NCI-H82 (cell line): ENCODE data around the gene SMIM24.

Experiments used
- DNase-seq: peaks from one replicate; lab custom pipeline; 2025; lab: John Stamatoyannopoulos, UW

Gene SMIM24

GRCh38 chr19:3497757-3498520, 17.6 kb upstream of the SMIM24 start:
- DNase-seq = no peak

DNA sequence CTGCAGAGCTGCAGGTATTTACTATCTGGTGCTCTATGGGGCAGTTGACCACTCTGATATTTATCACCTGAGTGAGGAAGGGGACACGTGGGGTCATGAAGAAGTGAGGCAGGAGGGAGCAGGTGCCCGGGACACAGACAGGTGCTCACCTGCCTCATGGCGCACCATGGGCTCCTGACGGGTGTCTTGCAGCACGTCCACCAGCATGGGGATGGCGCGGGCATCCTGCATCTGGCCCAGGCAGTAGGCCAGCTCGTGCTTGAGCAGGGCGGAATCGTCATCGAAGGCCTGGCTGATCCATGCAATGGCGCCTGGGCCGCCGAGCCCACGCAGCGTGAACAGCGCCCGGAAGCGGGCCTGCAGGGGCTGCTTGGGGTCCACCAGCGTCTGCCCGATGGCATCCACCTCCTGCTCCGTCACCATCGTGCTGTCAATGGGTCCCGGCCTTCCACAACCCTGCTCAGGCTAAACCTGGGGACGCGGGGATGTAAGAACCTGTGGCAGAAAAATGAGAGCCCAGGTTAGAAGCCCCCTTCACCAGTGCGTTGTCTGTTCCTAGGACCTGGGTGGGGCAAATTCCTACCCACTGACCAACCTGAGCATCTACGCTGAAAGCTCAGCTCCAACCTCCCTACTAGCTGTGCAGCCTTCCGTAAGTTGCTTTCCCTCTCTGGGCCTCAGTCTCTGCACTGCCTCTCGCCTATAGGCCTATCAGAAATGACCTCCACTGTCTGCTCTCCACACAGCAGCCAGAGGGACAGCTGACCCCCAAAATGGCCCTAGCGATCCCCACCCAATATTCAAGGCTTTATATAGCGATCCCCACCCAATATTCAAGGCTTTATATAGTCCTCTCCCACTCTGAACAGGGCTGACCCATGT, 16.3 kb upstream of the SMIM24 start:
- no peak for DNase-seq

DNA sequence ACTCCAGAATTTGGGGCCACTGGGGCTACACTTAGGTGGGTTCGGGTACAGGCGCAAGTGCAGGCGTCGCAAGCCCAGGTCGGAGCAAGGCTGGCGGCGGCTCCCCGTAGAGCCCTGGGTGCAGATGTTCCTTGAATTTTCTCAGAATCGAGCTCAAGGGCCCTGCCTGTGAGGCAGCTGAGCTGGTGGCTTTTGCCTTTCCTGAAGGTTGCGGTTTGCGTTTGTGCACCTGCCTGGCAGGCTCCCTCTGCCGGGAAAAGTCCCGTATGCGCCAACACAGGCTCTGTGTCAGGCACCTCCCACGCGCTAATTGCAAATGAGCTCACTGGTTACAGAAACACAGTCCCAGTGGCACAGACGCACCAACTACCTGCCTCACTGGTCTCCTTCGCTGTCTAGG, 14.2 kb upstream of the SMIM24 start:
- DNase-seq = no peak

DNA sequence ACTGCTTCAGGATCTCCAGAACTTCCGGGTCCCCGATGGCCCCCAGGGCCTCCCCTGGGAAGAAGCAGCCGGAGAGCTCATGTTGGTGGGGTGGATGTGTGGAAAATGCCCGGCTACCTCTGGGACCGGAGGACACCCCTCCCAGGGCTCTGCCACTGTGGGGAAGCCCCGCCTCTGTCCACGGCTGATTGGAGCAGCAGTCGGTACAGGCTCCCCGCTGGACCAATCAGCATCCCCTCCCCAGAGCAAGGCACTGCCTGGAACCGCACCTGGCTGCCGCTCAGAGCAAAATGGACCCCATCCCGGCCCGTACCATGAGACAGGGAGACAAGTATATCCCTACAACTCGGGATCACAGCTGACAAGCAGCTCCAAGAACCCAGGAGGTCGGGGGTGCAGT, 13.7 kb upstream of the SMIM24 start:
- peak; percentile 17 for DNase-seq

- DNase-seq = no peak
Measured at GRCh38 chr19:3493651-3494050, 13.3 kb upstream of the SMIM24 start.

GRCh38 chr19:3492919-3493318, 12.6 kb upstream of the SMIM24 start:
- no peak for DNase-seq

- DNase-seq = no peak
Measured at GRCh38 chr19:3492131-3492839, 12.0 kb upstream of the SMIM24 start.

- no peak for DNase-seq
Measured at GRCh38 chr19:3491396-3492119, 11.2 kb upstream of the SMIM24 start.

DNA sequence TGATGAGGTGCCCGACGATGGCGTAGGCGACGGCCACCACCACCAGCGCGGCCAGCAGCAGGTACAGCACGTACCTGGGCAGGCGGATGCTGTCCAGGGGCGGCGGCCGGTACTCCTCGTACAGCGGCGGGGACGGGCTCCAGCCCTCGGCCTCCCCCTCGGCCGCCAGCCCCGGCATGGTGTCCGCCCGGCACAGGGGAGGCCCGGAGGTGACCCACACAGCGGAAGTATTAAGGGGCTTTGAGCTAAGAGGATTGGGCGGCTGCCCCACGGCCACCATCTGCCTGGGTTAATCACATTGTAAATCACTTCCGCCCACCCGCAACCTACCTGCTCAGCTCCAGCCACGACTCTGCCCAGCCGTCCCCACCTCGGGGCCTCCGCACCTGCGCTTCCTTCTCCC, 2.9 kb upstream of the SMIM24 start, which contains the start of gene SMIM44:
SMIM44 (minus strand) TSS at position 216 of the 403 bp plus-strand sequence; CDS start at position 178, 38 bp downstream.
- peak; percentile 80 for DNase-seq

DNA sequence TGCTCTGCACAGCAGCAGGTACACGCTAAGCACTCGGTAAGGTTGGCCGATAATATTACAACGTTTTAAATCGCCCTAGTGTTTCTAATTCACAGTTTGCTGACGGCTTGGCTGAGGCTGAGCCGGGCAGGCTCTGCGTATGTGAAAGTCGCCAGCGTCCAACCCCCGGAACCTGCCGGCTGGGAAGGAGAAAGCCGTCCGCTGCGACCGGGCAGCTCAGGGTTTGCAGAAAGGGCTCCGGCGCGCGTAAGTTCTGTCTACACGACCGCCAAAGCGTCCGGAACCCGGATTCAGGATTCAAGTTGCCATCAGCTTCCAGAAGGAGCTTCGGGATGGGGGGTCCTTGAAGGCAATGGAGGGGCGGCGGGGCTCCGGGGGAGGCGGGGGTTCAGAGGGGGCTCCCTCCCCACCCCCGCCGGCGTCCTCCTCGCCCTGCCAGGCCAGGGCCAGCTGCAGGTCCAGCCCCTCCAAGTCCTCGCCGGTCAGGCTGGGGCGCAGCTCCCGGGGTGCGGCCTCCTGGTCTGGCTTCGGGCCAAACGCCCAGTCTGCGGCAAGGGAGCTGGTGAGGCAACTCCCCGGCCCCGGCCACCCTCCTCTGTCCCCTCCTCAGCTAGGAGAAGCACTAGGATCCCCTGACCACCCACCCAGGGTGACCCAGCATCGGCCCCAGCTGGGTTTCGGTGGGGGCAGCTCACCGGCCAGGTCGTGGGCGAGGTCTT, 2.3 kb upstream of the SMIM24 start:
- no peak for DNase-seq

- DNase-seq = no peak
Measured at GRCh38 chr19:3481241-3482090, 1.1 kb upstream of the SMIM24 start.

- DNase-seq = peak; percentile 65
Measured at GRCh38 chr19:3479834-3480215, 500 bp downstream of the SMIM24 start.

DNA sequence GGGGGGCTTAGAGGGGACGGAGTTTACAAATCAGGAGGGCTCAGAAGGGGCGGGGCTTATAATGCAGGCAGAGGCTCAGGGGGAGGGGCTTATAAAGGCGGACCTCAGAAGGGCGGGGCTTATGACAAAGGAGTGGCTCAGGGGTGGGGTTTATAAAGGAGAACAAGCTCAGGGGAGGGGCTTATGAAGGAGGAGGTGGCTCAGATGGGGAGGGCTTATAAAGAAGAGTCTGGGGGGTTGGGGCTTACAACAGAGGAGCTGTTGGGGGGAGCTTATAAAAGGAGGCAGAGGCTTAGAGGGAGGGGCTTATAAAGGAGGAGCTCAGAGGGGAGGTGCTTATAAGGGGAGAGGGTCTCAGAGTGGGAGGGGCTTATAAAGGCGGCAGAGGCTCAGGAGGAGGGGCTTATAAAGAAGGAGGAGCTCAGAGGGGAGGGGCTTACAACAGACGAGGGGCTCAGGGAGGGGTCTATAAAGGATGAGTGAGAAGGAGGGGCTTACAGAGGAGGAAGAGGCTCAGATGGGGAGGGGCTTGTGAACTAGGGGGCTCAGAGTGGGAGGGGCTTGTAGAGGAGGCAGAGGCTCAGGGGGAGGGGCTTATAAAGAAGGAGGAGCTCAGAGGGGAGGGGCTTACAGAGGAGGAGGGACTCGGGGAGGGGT, 1.0 kb downstream of the SMIM24 start:
- peak; percentile 72 for DNase-seq

DNA sequence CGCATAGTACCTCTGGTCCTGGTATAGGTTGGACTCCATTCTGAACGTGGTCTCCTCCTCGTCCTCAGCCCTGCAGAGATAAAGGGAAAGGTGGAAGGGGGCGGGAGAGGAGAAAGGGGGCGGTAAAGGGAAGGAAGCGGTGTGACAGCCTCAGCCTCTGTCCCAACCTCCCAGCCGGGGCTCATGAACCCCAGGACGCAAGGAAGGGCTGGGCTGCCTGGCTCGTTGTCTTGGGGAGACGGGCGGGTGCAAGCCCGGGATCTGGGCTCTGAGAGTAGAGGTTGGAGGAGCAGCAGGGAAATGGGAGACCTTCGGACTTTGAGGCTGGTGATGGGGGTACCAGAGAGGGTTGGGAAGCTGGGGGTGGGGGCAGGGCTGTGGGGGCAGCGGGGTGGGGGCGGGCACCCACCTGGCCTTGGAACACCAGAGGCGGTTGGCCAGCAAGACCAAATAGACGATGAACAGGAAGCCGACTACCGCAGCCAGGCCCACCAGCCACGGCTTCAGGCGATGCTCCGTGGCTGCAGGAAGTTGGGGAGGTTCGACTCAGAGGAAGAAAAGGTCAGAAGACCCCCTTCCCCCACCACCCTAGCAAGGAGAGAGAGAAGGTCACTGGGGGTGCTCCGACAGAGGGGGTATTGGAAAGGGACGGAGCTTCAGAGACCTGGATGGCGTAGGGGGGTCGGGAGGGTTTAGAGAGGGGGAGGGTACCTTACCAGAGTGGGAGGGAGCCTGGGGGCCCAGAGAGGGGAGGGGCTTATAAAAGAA, 1.7 kb downstream of the SMIM24 start:
- DNase-seq = no peak

- no peak for DNase-seq
Measured at GRCh38 chr19:3477951-3478350, 2.4 kb downstream of the SMIM24 start.

DNA sequence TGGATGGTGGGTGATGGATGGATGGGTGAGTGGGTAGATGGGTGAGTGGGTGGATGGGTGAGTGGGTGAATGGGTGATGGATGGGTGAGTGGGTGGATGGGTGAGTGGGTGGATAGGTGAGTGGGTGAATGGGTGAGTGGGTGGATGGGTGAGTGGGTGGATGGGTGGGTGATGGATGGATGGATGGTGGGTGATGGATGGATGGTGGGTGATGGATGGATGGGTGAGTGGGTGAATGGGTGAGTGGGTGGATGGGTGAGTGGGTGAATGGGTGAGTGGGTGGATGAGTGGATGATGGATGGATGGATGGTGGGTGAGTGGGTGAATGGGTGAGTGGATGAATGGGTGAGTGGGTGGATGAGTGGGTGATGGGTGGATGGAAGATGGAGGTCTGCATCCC, 2.8 kb downstream of the SMIM24 start:
- DNase-seq = no peak

DNA sequence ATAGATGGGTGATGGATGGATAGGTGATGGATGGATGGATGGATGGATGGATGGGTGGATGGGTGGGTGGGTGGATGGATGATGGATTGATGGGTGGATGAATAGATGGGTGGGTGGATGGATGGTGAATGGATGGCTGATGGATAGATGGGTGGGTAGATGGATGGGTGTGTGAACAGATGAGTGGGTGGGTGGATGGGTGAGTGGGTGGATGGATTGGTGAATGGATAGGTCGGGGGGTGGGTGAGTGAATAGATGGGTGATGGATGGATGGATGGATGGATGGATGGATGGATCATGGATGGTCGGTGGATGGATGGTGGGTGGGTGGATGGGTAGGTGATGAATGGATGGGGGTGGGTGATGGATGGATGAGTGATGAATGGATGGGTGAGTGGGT, 3.5 kb downstream of the SMIM24 start:
- DNase-seq = no peak

- DNase-seq = no peak
Measured at GRCh38 chr19:3475449-3475848, 4.9 kb downstream of the SMIM24 start.

- DNase-seq = no peak
Measured at GRCh38 chr19:3474614-3475013, 5.7 kb downstream of the SMIM24 start.
